Muscle of leg (tissue), 11 donors: Measurements from ENCODE around the gene APEH. TPM values are rescaled to one million over a fixed set of nuclear protein-coding genes. Genes with fewer than 3 reads are reported as not detected.

Experiments
- DNase-seq: peaks from one replicate; pipeline ENCODE4 v3.0.0; 2013
- H3K27ac ChIP-seq: one replicate; pipeline ENCODE4 v1.5.1; 2013; ENCODE audit warnings: mild to moderate bottlenecking, low read length, control low read depth
- H3K27me3 ChIP-seq: one replicate; pipeline ENCODE4 v1.6.1; 2013; ENCODE audit warnings: low read length; ENCODE audit not compliant: control insufficient read depth, insufficient read depth
- H3K36me3 ChIP-seq: one replicate; pipeline ENCODE4 v1.6.1; 2013; ENCODE audit warnings: low read length; ENCODE audit not compliant: control insufficient read depth, insufficient read depth
- H3K4me1 ChIP-seq: one replicate; pipeline ENCODE4 v1.6.1; 2013; ENCODE audit warnings: low read length; ENCODE audit not compliant: control insufficient read depth, insufficient read depth
- H3K4me3 ChIP-seq: one replicate; pipeline ENCODE4 v1.5.1; 2013; ENCODE audit warnings: low read length, control low read depth
- H3K9me3 ChIP-seq: replicated peaks from 2 replicates; pipeline ENCODE4 v1.6.1; 2013; ENCODE audit warnings: low read depth, low read length; ENCODE audit not compliant: control insufficient read depth
- WGBS: methylation state at CpG from one replicate; pipeline ENCODE4 v1.1.5; 2013; ENCODE audit warnings: missing lambda C conversion rate; ENCODE audit not compliant: insufficient coverage; 5-methylcytosine and 5-hydroxymethylcytosine counted together
- polyA plus RNA-seq, 8 donors: library from polyadenylated mRNA; unstranded; fragments of 120-200 nt; gene quantifications; one replicate each; pipeline versions ENCODE4 v1.2.1 to v1.2.3, GENCODE V29; 2013; ENCODE audit warnings: inconsistent platforms in 1 of 8, low replicate concordance in 1 of 8; ENCODE audit not compliant: insufficient read length in 8 of 8, insufficient read depth in 1 of 8
- total RNA-seq: library from RNA; stranded (reverse); fragments of 120-200 nt; gene quantifications from one replicate; pipeline ENCODE4 v1.2.4, GENCODE V29; 2013

The APEH gene
- total and polyA plus RNA-seq, 9 donors, result 53.6 to 71.3 (median 60.5) TPM

GRCh38 chr3:49700453-49701128, 26.4 kb downstream of the APEH start:
- DNase-seq, result no peak
- WGBS, result 68% methylated on average over 12 of the region's 13 CpGs
- Histone ChIP-seq H3K36me3 (peaks cover 82% of the 10 kb centered on the region), H3K4me1 (no peaks in the 10 kb centered on the region), H3K9me3 (no peaks in the 10 kb centered on the region), H3K27ac (no peak overlapping the region), H3K27me3 (no peaks in the 10 kb centered on the region), H3K4me3 (no peak overlapping the region)

DNA sequence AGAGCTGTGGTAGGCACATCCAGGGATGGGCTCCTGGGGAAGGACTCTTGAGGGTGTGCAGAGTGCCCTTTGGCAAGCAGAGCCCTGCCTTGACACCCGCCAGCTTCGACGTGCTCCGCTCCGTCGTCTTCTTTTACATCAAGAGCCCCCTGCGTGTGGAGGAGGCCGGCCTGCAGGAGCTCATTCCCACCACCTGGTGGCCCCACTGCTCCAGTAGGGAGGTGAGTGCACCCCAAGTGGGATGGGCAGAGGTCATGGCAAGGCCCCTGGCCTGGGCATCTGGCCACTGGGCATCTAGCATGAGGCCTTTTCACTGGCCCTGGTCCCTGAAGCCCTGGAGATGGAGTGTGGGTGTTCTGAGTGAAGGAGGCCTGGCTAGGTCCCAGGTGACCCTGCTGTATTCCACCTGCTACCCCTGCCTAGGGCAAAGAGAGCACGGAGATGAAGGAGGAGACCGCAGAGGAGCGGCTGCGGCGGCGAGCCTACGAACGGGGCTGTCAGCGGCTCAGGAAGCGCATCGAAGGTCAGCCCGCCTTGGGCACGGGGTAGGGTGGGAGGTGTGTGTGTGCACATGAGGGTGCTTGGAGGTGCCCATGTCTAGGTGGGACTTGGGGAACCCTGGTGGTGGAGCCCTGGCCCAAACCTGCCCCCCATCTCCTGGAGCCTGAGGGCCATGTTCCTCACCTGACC, 27.4 kb downstream of the APEH start:
- Histone ChIP-seq H3K9me3 (no peaks in the 10 kb centered on the region), H3K27me3 (no peaks in the 10 kb centered on the region), H3K4me1 (no peaks in the 10 kb centered on the region), H3K36me3 (peaks cover 90% of the 10 kb centered on the region), H3K4me3 (no peak overlapping the region), H3K27ac (no peak overlapping the region)
- WGBS, result 78% methylated on average over 19 of the region's 21 CpGs
- DNase-seq, result no peak

DNA sequence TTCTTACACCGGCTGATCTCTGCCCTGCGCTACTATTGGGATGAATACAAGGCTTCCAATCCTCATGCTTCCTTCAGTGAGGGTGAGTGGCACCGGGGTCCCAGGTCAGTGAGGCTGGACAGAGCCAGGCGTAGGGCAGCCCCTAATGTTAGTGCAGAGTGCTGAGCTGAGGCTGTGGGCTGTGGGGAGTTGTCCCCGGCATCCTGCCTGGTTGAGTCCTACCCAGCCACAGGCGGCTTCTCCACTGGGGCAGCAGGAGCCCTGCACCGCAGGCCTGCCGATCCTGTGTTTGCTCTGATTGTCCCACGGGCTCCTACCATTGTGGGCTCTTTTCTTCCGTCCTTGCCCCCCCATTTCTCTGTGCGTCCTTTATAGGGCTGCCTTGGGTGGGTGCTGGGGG, 28.5 kb downstream of the APEH start:
- peaks cover 86% of the 10 kb centered on the region for H3K36me3 ChIP-seq
- DNase-seq, result no peak
- H3K4me3 ChIP-seq, result no peak overlapping the region
- H3K9me3 ChIP-seq, result no peaks in the 10 kb centered on the region
- WGBS, result 94% methylated on average over 8 of the region's 11 CpGs
- H3K27me3 ChIP-seq, result no peaks in the 10 kb centered on the region
- no peak overlapping the region for H3K27ac ChIP-seq
- no peaks in the 10 kb centered on the region for H3K4me1 ChIP-seq

DNA sequence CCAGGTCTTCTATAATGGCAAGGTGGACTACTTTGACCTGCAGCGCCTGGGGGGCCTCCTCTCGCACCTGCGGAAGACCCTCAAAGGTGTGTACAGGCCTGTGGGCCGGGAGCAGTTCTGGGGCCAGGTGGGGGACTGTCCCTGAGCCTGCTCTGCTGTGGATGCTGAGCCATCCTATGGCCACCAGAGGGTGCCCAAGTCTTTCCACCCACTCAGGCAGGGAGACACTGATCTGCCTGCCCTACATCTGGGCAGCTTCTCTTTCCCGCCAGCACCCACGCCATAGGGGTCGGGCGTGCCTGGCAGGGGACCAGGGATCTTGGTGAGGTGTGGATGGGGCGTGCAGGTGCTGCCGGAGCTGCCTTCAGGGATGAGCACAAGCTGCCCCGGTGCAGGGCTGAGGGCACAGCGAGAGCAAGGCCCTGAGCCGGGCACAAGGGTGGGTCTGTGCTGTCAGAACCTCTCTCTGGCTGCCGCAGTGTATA, 29.3 kb downstream of the APEH start:
- peaks cover 78% of the 10 kb centered on the region for H3K36me3 ChIP-seq
- 82% methylated on average over 10 of the region's 14 CpGs for WGBS
- DNase-seq, result peak; percentile 63
- H3K4me1 ChIP-seq, result no peaks in the 10 kb centered on the region
- H3K27ac ChIP-seq, result no peak overlapping the region
- H3K9me3 ChIP-seq, result no peaks in the 10 kb centered on the region
- no peak overlapping the region for H3K4me3 ChIP-seq
- H3K27me3 ChIP-seq, result no peaks in the 10 kb centered on the region

GRCh38 chr3:49703956-49704355, 29.8 kb downstream of the APEH start:
- H3K4me1 ChIP-seq, result no peaks in the 10 kb centered on the region
- WGBS, result 83% methylated on average over 4 of the region's 7 CpGs
- peaks cover 74% of the 10 kb centered on the region for H3K36me3 ChIP-seq
- H3K9me3 ChIP-seq, result no peaks in the 10 kb centered on the region
- no peaks in the 10 kb centered on the region for H3K27me3 ChIP-seq
- no peak overlapping the region for H3K27ac ChIP-seq
- H3K4me3 ChIP-seq, result no peak overlapping the region
- DNase-seq, result no peak

- no peak overlapping the region for H3K27ac ChIP-seq
- H3K27me3 ChIP-seq, result no peaks in the 10 kb centered on the region
- no peak for DNase-seq
- 94% methylated on average over 7 of the region's 8 CpGs for WGBS
- H3K9me3 ChIP-seq, result no peaks in the 10 kb centered on the region
- no peak overlapping the region for H3K4me3 ChIP-seq
- H3K4me1 ChIP-seq, result no peaks in the 10 kb centered on the region
- H3K36me3 ChIP-seq, result peaks cover 71% of the 10 kb centered on the region
These were observed 30.5 kb downstream of the APEH start for GRCh38 chr3:49704629-49705028.

- H3K27me3 ChIP-seq, result no peaks in the 10 kb centered on the region
- DNase-seq, result no peak
- H3K4me1 ChIP-seq, result no peaks in the 10 kb centered on the region
- WGBS, result 90% methylated on average over 14 of the region's 17 CpGs
- H3K27ac ChIP-seq, result no peak overlapping the region
- H3K4me3 ChIP-seq, result no peak overlapping the region
- H3K9me3 ChIP-seq, result no peaks in the 10 kb centered on the region
- peaks cover 62% of the 10 kb centered on the region for H3K36me3 ChIP-seq
These were observed 31.3 kb downstream of the APEH start for GRCh38 chr3:49705390-49705960.

- Histone ChIP-seq H3K36me3 (peaks cover 51% of the 10 kb centered on the region), H3K9me3 (no peaks in the 10 kb centered on the region)
- 96% methylated on average over 9 of the region's 9 CpGs for WGBS
These were observed 32.4 kb downstream of the APEH start for GRCh38 chr3:49706456-49707112.

GRCh38 chr3:49707113-49707480, 32.9 kb downstream of the APEH start:
- Histone ChIP-seq H3K4me3 (no peak overlapping the region), H3K4me1 (no peaks in the 10 kb centered on the region), H3K36me3 (peaks cover 47% of the 10 kb centered on the region), H3K27ac (no peak overlapping the region), H3K9me3 (no peaks in the 10 kb centered on the region), H3K27me3 (no peaks in the 10 kb centered on the region)
- DNase-seq, result no peak
- 72% methylated on average over 4 of the region's 4 CpGs for WGBS

More at GRCh38 chr3:49706456-49707112, 32.4 kb downstream of the APEH start:
- no peaks in the 10 kb centered on the region for H3K4me1 ChIP-seq
- no peak for DNase-seq
- H3K27ac ChIP-seq, result no peak overlapping the region
- H3K27me3 ChIP-seq, result no peaks in the 10 kb centered on the region
- no peak overlapping the region for H3K4me3 ChIP-seq

DNA sequence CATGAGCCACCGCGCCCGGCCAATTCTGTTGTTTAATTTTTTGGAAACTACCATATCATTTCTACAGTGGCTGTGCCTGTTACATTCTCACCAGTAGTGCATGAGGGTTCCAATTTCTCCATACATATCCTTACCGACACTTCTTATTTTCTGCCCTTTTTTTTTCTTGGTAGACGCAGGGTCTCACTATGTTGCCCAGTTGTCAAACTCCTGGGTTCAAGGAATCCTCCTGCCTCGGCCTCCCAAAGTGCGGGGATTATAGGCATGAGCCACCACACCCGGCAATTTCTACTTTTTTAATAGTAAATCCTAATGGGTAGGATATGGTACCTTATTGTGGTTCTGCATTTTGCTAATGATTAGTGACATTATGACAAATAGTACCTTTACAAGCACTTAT, 35.7 kb downstream of the APEH start:
- DNase-seq, result no peak
- Histone ChIP-seq H3K27me3 (no peaks in the 10 kb centered on the region), H3K4me3 (no peak overlapping the region), H3K27ac (no peak overlapping the region), H3K4me1 (no peaks in the 10 kb centered on the region), H3K9me3 (no peaks in the 10 kb centered on the region), H3K36me3 (peaks cover 30% of the 10 kb centered on the region)
- WGBS, result 85% methylated on average over 4 of the region's 8 CpGs
